ENCODE results near the gene NEUROD2. TPM values are rescaled to one million over a fixed set of nuclear protein-coding genes. Genes with fewer than 3 reads are reported as not detected.

Gene NEUROD2
- total RNA-seq, 1 experiment from 2014 or later = not detected

GRCh38 chr17:39563476-39563875 lies 44.2 kb downstream of the NEUROD2 start:
- BruUV-seq (replicated peaks) = no TSS peak
- Histone ChIP-seq H3K4me1 (ENCODE audit: insufficient read depth, low read length) (no peaks in the 10 kb centered on the region), H3K27me3 (ENCODE audit: low read length) (no peaks in the 10 kb centered on the region), H3K9me2 (replicated peaks; ENCODE audit: low read length) (no peaks in the 10 kb centered on the region), H3F3A (ENCODE audit: low read length, unreplicated experiment) (no peaks in the 10 kb centered on the region), H2AFZ (ENCODE audit: low read length) (no peak overlapping the region), H3K4me2 (ENCODE audit: low read length) (no peak overlapping the region), H4K20me1 (ENCODE audit: low read length) (no peaks in the 10 kb centered on the region), H3K27ac (ENCODE audit: low read length) (no peak overlapping the region), H3K79me2 (ENCODE audit: low read length) (no peaks in the 10 kb centered on the region), H3K4me3 (ENCODE audit: low read length) (no peak overlapping the region), H3K36me3 (ENCODE audit: low read depth, low read length) (no peaks in the 10 kb centered on the region), H3K9ac (ENCODE audit: low read length) (no peak overlapping the region), H3K9me3 (ENCODE audit: low read length) (no peaks in the 10 kb centered on the region)
- ChIA-PET CTCF (interaction anchor here (0.8 kb wide), 1 partner anchor 58 kb away, joined by 3 read pairs; no protein-coding TSS in a partner anchor), POLR2A (ENCODE audit: unreplicated experiment) (no interaction called here)
- intact Hi-C loops (cut with micrococcal nuclease) = no loop called here
- no peak for ATAC-seq
- TF ChIP-seq EZH2 (IDR thresholded peaks at IDR 0.05; ENCODE audit: low read length, unreplicated experiment) (no peak), EZH2phosphoT487 (IDR thresholded peaks at IDR 0.05; ENCODE audit: borderline replicate concordance, low read length) (no peak), CTCF (conservative IDR thresholded peaks at IDR 0.05; ENCODE audit: low read depth, low read length) (no peak)
- DNase-seq = no peak

GRCh38 chr17:39562976-39563375 lies 44.7 kb downstream of the NEUROD2 start:
- Histone ChIP-seq H3K9me3 (ENCODE audit: low read length) (no peaks in the 10 kb centered on the region), H3K9ac (ENCODE audit: low read length) (no peak overlapping the region), H3K36me3 (ENCODE audit: low read depth, low read length) (no peaks in the 10 kb centered on the region), H3K4me3 (ENCODE audit: low read length) (no peak overlapping the region), H3K27me3 (ENCODE audit: low read length) (no peaks in the 10 kb centered on the region), H2AFZ (ENCODE audit: low read length) (no peak overlapping the region), H3K27ac (ENCODE audit: low read length) (no peak overlapping the region), H4K20me1 (ENCODE audit: low read length) (no peaks in the 10 kb centered on the region), H3F3A (ENCODE audit: low read length, unreplicated experiment) (no peaks in the 10 kb centered on the region), H3K4me1 (ENCODE audit: insufficient read depth, low read length) (no peaks in the 10 kb centered on the region), H3K79me2 (ENCODE audit: low read length) (no peaks in the 10 kb centered on the region), H3K4me2 (ENCODE audit: low read length) (no peak overlapping the region), H3K9me2 (replicated peaks; ENCODE audit: low read length) (no peaks in the 10 kb centered on the region)
- intact Hi-C loops (cut with micrococcal nuclease) = no loop called here
- ATAC-seq = no peak
- no TSS peak for BruUV-seq (replicated peaks)
- no peak for TF ChIP-seq CTCF (conservative IDR thresholded peaks at IDR 0.05; ENCODE audit: low read depth, low read length)
- no peak for TF ChIP-seq EZH2 (IDR thresholded peaks at IDR 0.05; ENCODE audit: low read length, unreplicated experiment)
- TF ChIP-seq EZH2phosphoT487 (IDR thresholded peaks at IDR 0.05; ENCODE audit: borderline replicate concordance, low read length) = no peak
- POLR2A ChIA-PET (ENCODE audit: unreplicated experiment) = no interaction called here
- DNase-seq = no peak
- CTCF ChIA-PET = interaction anchor here (0.8 kb wide), 1 partner anchor 59 kb away, joined by 3 read pairs; no protein-coding TSS in a partner anchor

- ATAC-seq = no peak
- H3K27me3 ChIP-seq (ENCODE audit: low read length) = no peaks in the 10 kb centered on the region
- ChIA-PET POLR2A (ENCODE audit: unreplicated experiment) (no interaction called here), CTCF (interaction anchor here (1.2 kb wide), 1 partner anchor 59 kb away, joined by 4 read pairs; no protein-coding TSS in a partner anchor)
- intact Hi-C loops (cut with micrococcal nuclease) = no loop called here
- no peaks in the 10 kb centered on the region for H4K20me1 ChIP-seq (ENCODE audit: low read length)
- TF ChIP-seq EZH2 (IDR thresholded peaks at IDR 0.05; ENCODE audit: low read length, unreplicated experiment) (no peak), CTCF (conservative IDR thresholded peaks at IDR 0.05; ENCODE audit: low read depth, low read length) (no peak), EZH2phosphoT487 (IDR thresholded peaks at IDR 0.05; ENCODE audit: borderline replicate concordance, low read length) (no peak)
- no peaks in the 10 kb centered on the region for H3K4me1 ChIP-seq (ENCODE audit: insufficient read depth, low read length)
- no peaks in the 10 kb centered on the region for H3K9me3 ChIP-seq (ENCODE audit: low read length)
- H3F3A ChIP-seq (ENCODE audit: low read length, unreplicated experiment) = no peaks in the 10 kb centered on the region
- no peaks in the 10 kb centered on the region for H3K79me2 ChIP-seq (ENCODE audit: low read length)
- H3K4me3 ChIP-seq (ENCODE audit: low read length) = no peak overlapping the region
- BruUV-seq (replicated peaks) = no TSS peak
- H3K4me2 ChIP-seq (ENCODE audit: low read length) = no peak overlapping the region
- DNase-seq = no peak
- H2AFZ ChIP-seq (ENCODE audit: low read length) = no peak overlapping the region
- H3K27ac ChIP-seq (ENCODE audit: low read length) = no peak overlapping the region
- H3K9ac ChIP-seq (ENCODE audit: low read length) = no peak overlapping the region
- no peaks in the 10 kb centered on the region for H3K36me3 ChIP-seq (ENCODE audit: low read depth, low read length)
- no peaks in the 10 kb centered on the region for H3K9me2 ChIP-seq (replicated peaks; ENCODE audit: low read length)
These were observed 45.3 kb downstream of the NEUROD2 start for GRCh38 chr17:39562395-39562794.

All from PC-3 (cell line).